HG03095 (cell line): ENCODE data around the gene P2RX7.
"Not testable (repeated sequence)": the region's sequence is repeated elsewhere in the genome, so short reads cannot be mapped to it uniquely, and the experiment has no call there.

ENCODE experiments used
- ATAC-seq: cut with Tn5 transposase; IDR thresholded peaks from one replicate; pipeline ENCODE4 v1.9.1; 2021; ENCODE audit warnings: moderate library complexity; ENCODE audit not compliant: unreplicated experiment

P2RX7 gene

DNA sequence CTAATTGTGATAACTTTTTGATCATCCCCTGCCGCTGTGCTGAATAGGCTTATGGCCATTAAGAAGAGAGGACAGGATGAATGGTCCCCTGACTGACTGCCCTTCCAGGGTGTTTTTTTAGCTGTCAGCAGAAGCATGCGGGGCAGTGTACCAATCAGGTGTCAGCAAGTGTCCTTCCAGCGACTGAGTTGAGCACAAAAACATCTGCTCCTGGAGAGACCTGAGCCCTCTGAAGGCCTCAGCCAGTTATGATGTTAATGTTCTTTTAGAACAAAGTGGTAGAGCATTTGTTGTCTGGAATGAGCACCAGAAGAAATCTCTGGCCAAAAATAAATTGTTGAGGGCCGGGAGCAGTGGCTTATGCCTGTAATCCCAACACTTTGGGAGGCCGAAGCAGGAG, 37.5 kb downstream of the P2RX7 start:
- no peak for ATAC-seq

GRCh38 chr12:121170611-121171260, 38.1 kb downstream of the P2RX7 start:
- ATAC-seq, result no peak

DNA sequence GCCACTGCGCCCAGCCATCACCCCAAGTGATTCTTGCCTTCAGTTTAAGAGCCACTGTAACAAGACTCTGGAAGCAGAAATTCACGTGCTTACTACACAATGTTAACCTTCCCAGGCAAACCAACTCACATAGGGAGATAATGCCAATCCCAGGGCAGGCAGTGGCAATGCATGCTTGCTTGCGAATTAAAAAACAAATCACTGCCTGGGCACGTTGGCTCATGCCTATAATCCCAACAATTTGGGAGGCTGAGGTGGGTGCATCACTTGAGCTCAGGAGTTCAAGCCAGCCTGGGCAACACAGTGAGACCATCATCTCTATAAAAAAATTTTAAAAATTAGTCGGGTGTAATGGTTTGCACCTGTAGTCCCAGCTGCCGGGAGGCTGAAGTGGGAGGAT, 39.5 kb downstream of the P2RX7 start:
- no peak for ATAC-seq

- no peak for ATAC-seq
Measured at GRCh38 chr12:121175383-121176119, 42.9 kb downstream of the P2RX7 start.

GRCh38 chr12:121176826-121177529, 44.3 kb downstream of the P2RX7 start:
- no peak for ATAC-seq

DNA sequence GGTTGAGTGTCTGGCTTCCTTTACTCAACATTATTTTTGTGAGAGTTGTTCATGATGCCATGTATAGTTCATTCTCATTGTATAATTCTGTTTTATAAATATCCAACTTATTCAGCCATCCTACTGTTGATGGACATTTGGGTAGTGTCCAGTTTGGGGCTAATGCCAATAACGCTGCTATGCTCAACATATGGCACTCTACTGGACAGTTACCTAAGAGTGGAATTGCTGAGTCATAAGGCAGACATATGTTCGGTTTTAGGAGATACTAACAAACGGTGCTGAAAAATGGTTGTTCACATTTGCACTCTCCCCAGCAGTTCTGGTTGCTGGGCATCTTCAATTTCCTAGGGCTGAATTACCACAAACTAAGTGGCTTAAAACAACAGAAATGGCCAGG, 48.5 kb downstream of the P2RX7 start:
- no peak for ATAC-seq

GRCh38 chr12:121182222-121182893, 49.7 kb downstream of the P2RX7 start:
- ATAC-seq, result no peak

GRCh38 chr12:121184425-121184824, 51.7 kb downstream of the P2RX7 start:
- ATAC-seq, result no peak

- ATAC-seq, result no peak
Measured at GRCh38 chr12:121184984-121185889, 52.6 kb downstream of the P2RX7 start.

GRCh38 chr12:121186826-121187225, 54.1 kb downstream of the P2RX7 start:
- no peak for ATAC-seq

GRCh38 chr12:121187501-121187900, 54.8 kb downstream of the P2RX7 start:
- no peak for ATAC-seq

DNA sequence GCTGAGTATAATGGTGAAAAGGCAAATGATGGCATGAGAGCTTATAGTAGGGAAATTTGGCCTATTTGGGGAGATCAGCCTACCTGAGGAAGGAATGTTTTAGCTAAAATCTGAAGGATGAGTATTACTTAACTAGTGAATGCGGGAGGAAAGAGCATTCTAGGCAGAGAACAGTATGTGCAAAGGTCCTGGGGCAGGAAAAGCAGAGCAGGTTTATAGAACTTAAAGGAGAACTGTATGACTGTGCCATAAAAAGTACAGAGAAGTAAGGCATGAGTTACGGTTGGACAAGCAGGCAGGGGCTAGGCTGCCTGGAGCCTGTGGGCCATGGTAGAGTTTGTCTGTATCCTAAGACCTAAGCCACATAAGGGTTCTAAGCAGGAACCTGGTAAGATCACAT, 55.6 kb downstream of the P2RX7 start:
- ATAC-seq, result no peak

- no peak for ATAC-seq
Measured at GRCh38 chr12:121189131-121189530, 56.5 kb downstream of the P2RX7 start.

GRCh38 chr12:121189619-121190155, 57.0 kb downstream of the P2RX7 start:
- ATAC-seq, result no peak

GRCh38 chr12:121190523-121191031, 57.9 kb downstream of the P2RX7 start:
- ATAC-seq, result no peak

- ATAC-seq, result no peak
Measured at GRCh38 chr12:121191151-121191550, 58.5 kb downstream of the P2RX7 start.

- ATAC-seq, result no peak
Measured at GRCh38 chr12:121196902-121197301, 64.2 kb downstream of the P2RX7 start.

GRCh38 chr12:121198949-121199348, 66.3 kb downstream of the P2RX7 start:
- ATAC-seq, result no peak

DNA sequence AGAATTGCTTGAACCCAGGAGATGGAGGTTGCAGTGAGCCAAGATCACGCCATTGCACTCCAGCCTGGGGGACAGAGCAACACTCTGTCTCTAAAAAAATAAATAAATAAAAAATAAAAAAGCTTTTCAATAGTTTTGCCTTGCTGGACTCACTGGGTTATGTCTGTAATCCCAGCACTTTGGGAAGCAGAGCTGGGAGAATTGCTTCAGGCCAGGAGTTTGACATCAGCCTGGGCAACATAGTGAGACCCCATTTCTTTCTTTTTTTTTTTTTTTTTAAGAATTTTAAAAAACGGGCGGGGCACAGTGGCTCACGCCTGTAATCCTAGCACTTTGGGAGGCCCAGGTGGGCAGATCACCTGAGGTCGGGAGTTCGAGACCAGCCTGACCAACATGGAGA, 68.5 kb downstream of the P2RX7 start:
- not testable (repeated sequence) for ATAC-seq
